Esophagus squamous epithelium (tissue), 4 donors: Measurements from ENCODE around the gene PRRT1.

Source experiments
- POLR2A ChIP-seq, 4 donors: fragments of 450-650 bp; IDR thresholded peaks; one replicate each; pipeline ENCODE4 v1.6.1; 2017; ENCODE audit warnings: antibody characterized with exemption in 4 of 4, mild to moderate bottlenecking in 4 of 4, moderate library complexity in 3 of 4
- TF ChIP-seq, protein P1 (sequence below), 6 experiments: fragments of 450-650 bp in 4 of 6; fragments of 200-600 bp in 2 of 6; sonication (generic) in 2 of 6; IDR thresholded peaks; one replicate each; pipeline ENCODE4 v1.5.1; 2016 to 2019; ENCODE audit warnings: antibody characterized with exemption in 6 of 6, mild to moderate bottlenecking in 4 of 6, moderate library complexity in 4 of 6

DNA sequence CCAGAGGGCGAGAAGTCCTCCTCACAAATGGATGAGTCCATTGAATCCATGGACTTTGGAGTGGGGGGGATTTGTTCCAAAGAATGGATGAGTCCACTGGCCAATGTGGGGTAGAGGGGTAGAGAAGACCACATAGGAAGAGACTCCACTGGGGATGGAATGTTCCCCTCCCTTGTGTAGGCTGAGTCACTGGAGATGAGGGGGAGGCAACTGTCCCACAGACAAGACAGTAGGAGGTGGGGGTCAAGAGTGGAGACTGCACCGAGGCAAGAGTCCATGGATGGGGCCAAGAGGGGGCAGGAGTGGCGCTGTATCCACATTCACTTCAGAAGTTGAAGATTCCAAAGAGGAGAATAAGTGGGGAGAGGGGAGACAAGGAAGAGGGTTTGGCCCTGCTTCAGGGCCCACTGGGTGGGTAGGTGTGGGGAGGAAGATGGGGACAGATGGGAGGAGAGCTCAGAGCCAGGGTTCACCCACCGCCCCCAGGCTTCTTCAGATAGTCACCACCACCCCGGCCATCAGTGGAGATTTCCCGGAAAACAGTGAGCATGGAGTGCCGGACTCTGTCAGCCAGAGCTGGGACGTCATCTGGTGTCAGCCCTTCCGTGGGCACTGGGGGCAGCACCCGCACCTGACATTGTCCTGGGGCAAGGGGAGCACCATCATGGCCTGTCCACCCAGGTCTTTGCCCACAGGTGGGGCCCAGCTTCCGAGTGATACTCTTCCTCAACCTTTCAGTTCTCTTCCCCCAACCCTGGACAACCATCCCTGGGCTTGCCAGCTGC, 17.3 kb upstream of the PRRT1 start:
- TF ChIP-seq, protein P1, sequence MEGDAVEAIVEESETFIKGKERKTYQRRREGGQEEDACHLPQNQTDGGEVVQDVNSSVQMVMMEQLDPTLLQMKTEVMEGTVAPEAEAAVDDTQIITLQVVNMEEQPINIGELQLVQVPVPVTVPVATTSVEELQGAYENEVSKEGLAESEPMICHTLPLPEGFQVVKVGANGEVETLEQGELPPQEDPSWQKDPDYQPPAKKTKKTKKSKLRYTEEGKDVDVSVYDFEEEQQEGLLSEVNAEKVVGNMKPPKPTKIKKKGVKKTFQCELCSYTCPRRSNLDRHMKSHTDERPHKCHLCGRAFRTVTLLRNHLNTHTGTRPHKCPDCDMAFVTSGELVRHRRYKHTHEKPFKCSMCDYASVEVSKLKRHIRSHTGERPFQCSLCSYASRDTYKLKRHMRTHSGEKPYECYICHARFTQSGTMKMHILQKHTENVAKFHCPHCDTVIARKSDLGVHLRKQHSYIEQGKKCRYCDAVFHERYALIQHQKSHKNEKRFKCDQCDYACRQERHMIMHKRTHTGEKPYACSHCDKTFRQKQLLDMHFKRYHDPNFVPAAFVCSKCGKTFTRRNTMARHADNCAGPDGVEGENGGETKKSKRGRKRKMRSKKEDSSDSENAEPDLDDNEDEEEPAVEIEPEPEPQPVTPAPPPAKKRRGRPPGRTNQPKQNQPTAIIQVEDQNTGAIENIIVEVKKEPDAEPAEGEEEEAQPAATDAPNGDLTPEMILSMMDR (IDR thresholded peaks at IDR 0.05) = no peak
- TF ChIP-seq POLR2A (IDR thresholded peaks at IDR 0.05) = no peak
